Colonic mucosa (tissue), 4 donors: ENCODE data around the gene TMEM14A. TPM values are rescaled to one million over a fixed set of nuclear protein-coding genes. Genes with fewer than 3 reads are reported as not detected.

ENCODE experiments used
- DNase-seq: peaks from one replicate; pipeline ENCODE4 v3.0.0-alpha.2; 2020
- H3K27ac ChIP-seq: fragments of 200-600 bp; one replicate; pipeline ENCODE4 v1.8.0; 2021
- H3K27me3 ChIP-seq: fragments of 200-600 bp; one replicate; pipeline ENCODE4 v1.8.0; 2021
- H3K36me3 ChIP-seq: fragments of 200-600 bp; one replicate; pipeline ENCODE4 v1.8.0; 2021
- H3K4me1 ChIP-seq: fragments of 200-600 bp; one replicate; pipeline ENCODE4 v1.8.0; 2021; ENCODE audit warnings: mild to moderate bottlenecking
- H3K4me3 ChIP-seq: fragments of 200-600 bp; one replicate; pipeline ENCODE4 v1.8.0; 2021
- H3K9ac ChIP-seq, 2 donors: one replicate each; pipeline ENCODE4 v1.7.0; 2013; ENCODE audit warnings: control low read depth in 2 of 2, low read depth in 2 of 2, low read length in 2 of 2
- H3K9me3 ChIP-seq: fragments of 200-600 bp; one replicate; pipeline ENCODE4 v1.8.0; 2021
- CTCF ChIP-seq: fragments of 200-600 bp; IDR thresholded peaks from one replicate; pipeline ENCODE4 v1.8.0; 2022; ENCODE audit warnings: antibody characterized with exemption, mild to moderate bottlenecking
- intact Hi-C: fragments of 100-400 bp; cut with DNase I; formaldehyde crosslinking; loops from one replicate; pipeline ENCODE4 v1.14.1; 2022
- total RNA-seq, 2 donors: library from RNA; stranded (reverse); fragmentation: NEBNext Ultra II Directional in 1 of 2; extraction: Animal tissue kit (Norgen Biotek cat#: 25700) in 1 of 2; gene quantifications; one replicate each; pipeline ENCODE4 v1.2.1, GENCODE V29; 2021
- donor health status: healthy.
- donor health status: DM: no; HTN: no; CAD: no.
- donor health status: DM: no; HTN: no; CAD: no.

TMEM14A gene
- total RNA-seq, 2 donors from 2014 or later: 22.0 to 24.1 TPM

GRCh38 chr6:52727908-52728307 is 57.0 kb downstream of the TMEM14A start:
- Histone ChIP-seq H3K27me3 (no peaks in the 10 kb centered on the region), H3K4me1 (no peaks in the 10 kb centered on the region), H3K9me3 (no peaks in the 10 kb centered on the region), H3K9ac (no peak overlapping the region), H3K36me3 (no peaks in the 10 kb centered on the region), H3K4me3 (no peak overlapping the region), H3K27ac (no peak overlapping the region)
- intact Hi-C loops: no loop called here
- no peak for TF ChIP-seq CTCF
- DNase-seq: no peak

GRCh38 chr6:52728394-52728793 is 57.5 kb downstream of the TMEM14A start:
- Histone ChIP-seq H3K27me3 (no peaks in the 10 kb centered on the region), H3K4me1 (no peaks in the 10 kb centered on the region), H3K9ac (no peak overlapping the region), H3K36me3 (no peaks in the 10 kb centered on the region), H3K27ac (no peak overlapping the region), H3K4me3 (no peak overlapping the region), H3K9me3 (no peaks in the 10 kb centered on the region)
- no peak for DNase-seq
- no peak for TF ChIP-seq CTCF
- intact Hi-C loops: no loop called here

- Histone ChIP-seq H3K4me1 (no peaks in the 10 kb centered on the region), H3K4me3 (no peak overlapping the region), H3K27me3 (no peaks in the 10 kb centered on the region), H3K27ac (no peak overlapping the region), H3K9ac (no peak overlapping the region), H3K9me3 (no peaks in the 10 kb centered on the region), H3K36me3 (no peaks in the 10 kb centered on the region)
- no peak for TF ChIP-seq CTCF
- no peak for DNase-seq
- intact Hi-C loops: no loop called here
These were observed 58.7 kb downstream of the TMEM14A start for GRCh38 chr6:52729576-52729975.

GRCh38 chr6:52731719-52732118 is 60.8 kb downstream of the TMEM14A start:
- TF ChIP-seq CTCF: no peak
- H3K4me3 ChIP-seq: no peak overlapping the region
- no peaks in the 10 kb centered on the region for H3K36me3 ChIP-seq
- no peaks in the 10 kb centered on the region for H3K9me3 ChIP-seq
- intact Hi-C loops: no loop called here
- no peak overlapping the region for H3K9ac ChIP-seq
- DNase-seq: no peak
- H3K27ac ChIP-seq: no peak overlapping the region
- H3K27me3 ChIP-seq: no peaks in the 10 kb centered on the region
- H3K4me1 ChIP-seq: no peaks in the 10 kb centered on the region

GRCh38 chr6:52733172-52733571 is 62.3 kb downstream of the TMEM14A start:
- H3K36me3 ChIP-seq: no peaks in the 10 kb centered on the region
- H3K4me3 ChIP-seq: no peak overlapping the region
- intact Hi-C loops: no loop called here
- no peak overlapping the region for H3K9ac ChIP-seq
- DNase-seq: no peak
- no peak for TF ChIP-seq CTCF
- H3K9me3 ChIP-seq: no peaks in the 10 kb centered on the region
- no peaks in the 10 kb centered on the region for H3K27me3 ChIP-seq
- no peak overlapping the region for H3K27ac ChIP-seq
- H3K4me1 ChIP-seq: no peaks in the 10 kb centered on the region

- no peak for TF ChIP-seq CTCF
- Histone ChIP-seq H3K36me3 (no peaks in the 10 kb centered on the region), H3K4me3 (no peak overlapping the region), H3K4me1 (no peaks in the 10 kb centered on the region), H3K9ac (no peak overlapping the region), H3K27ac (no peak overlapping the region), H3K27me3 (no peaks in the 10 kb centered on the region), H3K9me3 (no peaks in the 10 kb centered on the region)
- DNase-seq: no peak
- intact Hi-C loops: no loop called here
These were observed 63.2 kb downstream of the TMEM14A start for GRCh38 chr6:52734072-52734471.
